Amygdala (tissue), 56 donors: ENCODE results near the gene PCNX3.

Source experiments
- DNase-seq, 56 donors: peaks; one replicate each; lab custom pipeline; 2025; lab: John Stamatoyannopoulos, UW

The PCNX3 gene

GRCh38 chr11:65579291-65579690, 36.3 kb upstream of the PCNX3 start:
- DNase-seq = no peak

GRCh38 chr11:65580031-65580692, 35.4 kb upstream of the PCNX3 start:
- DNase-seq = no peak

- DNase-seq = no peak
Measured at GRCh38 chr11:65580756-65581155, 34.8 kb upstream of the PCNX3 start.

- DNase-seq = no peak
Measured at GRCh38 chr11:65581928-65582327, 33.6 kb upstream of the PCNX3 start.

GRCh38 chr11:65583589-65583988, 32.0 kb upstream of the PCNX3 start:
- no peak for DNase-seq

GRCh38 chr11:65584106-65584505, 31.5 kb upstream of the PCNX3 start:
- DNase-seq = no peak

- DNase-seq = peak in 25 of 56 donors; percentile 8 to 72 (median 44)
Measured at GRCh38 chr11:65584723-65585171, 30.8 kb upstream of the PCNX3 start.

GRCh38 chr11:65585396-65586246, 30.0 kb upstream of the PCNX3 start:
- peak in 3 of 56 donors; percentile 10 to 26 (median 10) for DNase-seq

- no peak for DNase-seq
Measured at GRCh38 chr11:65586247-65586630, 29.3 kb upstream of the PCNX3 start.

- DNase-seq = no peak
Measured at GRCh38 chr11:65586676-65587075, 28.9 kb upstream of the PCNX3 start.

GRCh38 chr11:65588199-65589054, 27.1 kb upstream of the PCNX3 start:
- peak in 7 of 56 donors; percentile 12 to 41 (median 19) for DNase-seq

GRCh38 chr11:65589444-65590239, 25.9 kb upstream of the PCNX3 start:
- DNase-seq = no peak

GRCh38 chr11:65590240-65590738, 25.3 kb upstream of the PCNX3 start:
- DNase-seq = peak in 1 of 56 donors; percentile 10

- no peak for DNase-seq
Measured at GRCh38 chr11:65591939-65592857, 23.4 kb upstream of the PCNX3 start.

- no peak for DNase-seq
Measured at GRCh38 chr11:65592858-65593517, 22.6 kb upstream of the PCNX3 start.

GRCh38 chr11:65593518-65594414, 21.8 kb upstream of the PCNX3 start:
- DNase-seq = peak in 50 of 56 donors; percentile 10 to 84 (median 70)

GRCh38 chr11:65595131-65595530, 20.4 kb upstream of the PCNX3 start:
- DNase-seq = no peak
